Skin epidermis (tissue), 12 donors: ENCODE measurements around the gene CNNM4.

Source experiments
- H3K27ac ChIP-seq, 21 experiments: fragments of 200-600 bp; sonication (generic) in 11 of 21; one replicate each; pipeline ENCODE4 v1.5.0; 2020; ENCODE audit warnings: mild to moderate bottlenecking in 3 of 21, inconsistent platforms in 2 of 21, moderate library complexity in 2 of 21
- H3K4me3 ChIP-seq, 7 experiments: fragments of 200-600 bp; sonication (generic) in 2 of 7; one replicate each; pipeline ENCODE4 v1.5.0; 2020; ENCODE audit warnings: inconsistent platforms in 2 of 7, mild to moderate bottlenecking in 2 of 7, moderate library complexity in 1 of 7

Gene CNNM4

GRCh38 chr2:96806468-96807126 is 45.9 kb downstream of the CNNM4 start:
- Histone ChIP-seq H3K4me3 (no peak overlapping the region), H3K27ac (peak overlapping the region in 12 of 21 experiments; percentile 18 to 83 (median 67))

GRCh38 chr2:96807127-96807471 is 46.4 kb downstream of the CNNM4 start:
- Histone ChIP-seq H3K27ac (peak overlapping the region in 12 of 21 experiments; percentile 18 to 83 (median 67)), H3K4me3 (no peak overlapping the region)

GRCh38 chr2:96808176-96808837 is 47.6 kb downstream of the CNNM4 start:
- Histone ChIP-seq H3K4me3 (no peak overlapping the region), H3K27ac (peak overlapping the region in 2 of 21 experiments; percentile 70 to 82)

- H3K4me3 ChIP-seq: no peak overlapping the region
- H3K27ac ChIP-seq: no peak overlapping the region
These were observed 48.6 kb downstream of the CNNM4 start for GRCh38 chr2:96809216-96809882.

- no peak overlapping the region for H3K27ac ChIP-seq
These were observed 49.5 kb downstream of the CNNM4 start for GRCh38 chr2:96809951-96810782.

GRCh38 chr2:96810783-96811192 is 50.1 kb downstream of the CNNM4 start:
- H3K27ac ChIP-seq: no peak overlapping the region

More at GRCh38 chr2:96809951-96810782, 49.5 kb downstream of the CNNM4 start:
- no peak overlapping the region for H3K4me3 ChIP-seq

GRCh38 chr2:96811917-96812316 is 51.2 kb downstream of the CNNM4 start:
- no peak overlapping the region for H3K4me3 ChIP-seq
- H3K27ac ChIP-seq: peak overlapping the region in 1 of 21 experiments; percentile 24

More at GRCh38 chr2:96810783-96811192, 50.1 kb downstream of the CNNM4 start:
- no peak overlapping the region for H3K4me3 ChIP-seq

GRCh38 chr2:96813656-96814055 is 53.0 kb downstream of the CNNM4 start:
- Histone ChIP-seq H3K27ac (no peak overlapping the region), H3K4me3 (no peak overlapping the region)

- H3K27ac ChIP-seq: peak overlapping the region in 20 of 21 experiments; percentile 55 to 92 (median 86)
- H3K4me3 ChIP-seq: peak overlapping the region; percentile 72 to 94 (median 81)
These were observed 54.8 kb downstream of the CNNM4 start for GRCh38 chr2:96815326-96816126.

- Histone ChIP-seq H3K27ac (peak within 1 kb of the TSS in 20 of 21 experiments; percentile 63 to 92 (median 87)), H3K4me3 (peak within 1 kb of the TSS; percentile 72 to 94 (median 81))
These were observed 55.6 kb downstream of the CNNM4 start, which contains the start of gene CNNM3 for GRCh38 chr2:96816127-96816835. Gene CNNM3 (plus strand): TSS chr2:96816268. CDS start chr2:96816278, 10 bp downstream.

GRCh38 chr2:96816836-96817702 is 56.4 kb downstream of the CNNM4 start:
- H3K4me3 ChIP-seq: peak overlapping the region; percentile 30 to 94 (median 81)
- peak overlapping the region in 3 of 21 experiments; percentile 44 to 61 (median 58) for H3K27ac ChIP-seq

- peak overlapping the region in 2 of 7 experiments; percentile 82 to 84 for H3K4me3 ChIP-seq
These were observed 57.2 kb downstream of the CNNM4 start for GRCh38 chr2:96817882-96818281.

GRCh38 chr2:96819128-96819875 is 58.6 kb downstream of the CNNM4 start:
- no peak overlapping the region for H3K27ac ChIP-seq
- H3K4me3 ChIP-seq: no peak overlapping the region

More at GRCh38 chr2:96817882-96818281, 57.2 kb downstream of the CNNM4 start:
- no peak overlapping the region for H3K27ac ChIP-seq

- no peak overlapping the region for H3K27ac ChIP-seq
These were observed 59.3 kb downstream of the CNNM4 start for GRCh38 chr2:96819876-96820511.

GRCh38 chr2:96821113-96821675 is 60.5 kb downstream of the CNNM4 start:
- Histone ChIP-seq H3K27ac (peak overlapping the region in 1 of 21 experiments; percentile 22), H3K4me3 (no peak overlapping the region)

More at GRCh38 chr2:96819876-96820511, 59.3 kb downstream of the CNNM4 start:
- no peak overlapping the region for H3K4me3 ChIP-seq

- Histone ChIP-seq H3K4me3 (no peak overlapping the region), H3K27ac (no peak overlapping the region)
These were observed 62.1 kb downstream of the CNNM4 start for GRCh38 chr2:96822786-96823185.
